ENCODE data around the gene MED25. TPM values are rescaled to one million over a fixed set of nuclear protein-coding genes. Genes with fewer than 3 reads are reported as not detected.
A peak's percentile ranks its signal among the peaks of the same experiment; 100 is the strongest.

MED25 gene
- total RNA-seq, 4 donors from 2014 or later: 29.7 to 57.7 (median 41.8) TPM

- no peaks in the 10 kb centered on the region for H3K4me1 ChIP-seq
- H3K36me3 ChIP-seq: peaks cover 0 to 81% (median 0%) of the 10 kb centered on the region in 3 donors
- DNase-seq: peak in 1 of 3 donors; percentile 40
- no peaks in the 10 kb centered on the region for H3K9me3 ChIP-seq
- TF ChIP-seq POLR2A (IDR thresholded peaks at IDR 0.05) (no peak), CTCF (IDR thresholded peaks at IDR 0.05) (no peak)
- no peaks in the 10 kb centered on the region for H3K27me3 ChIP-seq
- H3K4me3 ChIP-seq: no peak overlapping the region
- H3K27ac ChIP-seq: no peak overlapping the region
Measured at GRCh38 chr19:49791776-49792445, 26.2 kb upstream of the MED25 start.

DNA sequence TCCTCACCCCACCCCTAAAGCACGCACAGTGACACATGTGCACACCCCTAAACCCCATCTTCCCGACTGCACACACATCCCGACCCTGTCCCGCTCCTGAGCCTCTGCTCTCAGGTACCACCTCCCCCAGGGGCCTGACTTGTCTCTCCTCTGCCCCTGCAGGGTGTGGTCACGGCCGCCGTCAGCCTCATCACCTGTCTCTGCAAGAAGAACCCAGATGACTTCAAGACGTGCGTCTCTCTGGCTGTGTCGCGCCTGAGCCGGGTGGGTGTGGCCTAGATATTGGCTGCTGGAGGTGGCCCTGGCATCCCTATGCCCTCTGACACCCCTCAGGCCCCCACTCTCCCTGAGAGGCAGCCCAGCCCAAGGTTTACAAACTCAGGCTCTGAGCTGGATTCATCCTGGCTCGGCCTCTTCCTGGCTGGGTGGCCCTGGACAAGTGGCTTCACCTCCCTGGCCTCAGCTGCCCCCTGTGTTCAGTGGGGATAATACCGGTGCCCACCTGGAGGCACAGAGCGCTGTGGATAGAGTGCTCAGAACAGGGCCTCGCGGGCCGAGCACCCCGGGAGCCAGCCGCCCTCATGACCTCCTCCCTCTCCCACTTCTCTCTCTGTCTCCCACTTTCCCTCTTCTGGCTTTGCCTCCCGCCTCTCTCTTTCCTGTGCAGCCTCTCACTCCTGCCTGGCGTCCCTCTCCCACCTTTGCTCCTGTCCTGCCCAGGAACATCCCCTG, 25.1 kb upstream of the MED25 start:
- Histone ChIP-seq H3K27ac (no peak overlapping the region), H3K36me3 (peaks cover 0 to 86% (median 0%) of the 10 kb centered on the region in 3 donors), H3K27me3 (no peaks in the 10 kb centered on the region), H3K9me3 (no peaks in the 10 kb centered on the region), H3K4me3 (no peak overlapping the region), H3K4me1 (no peaks in the 10 kb centered on the region)
- TF ChIP-seq CTCF (IDR thresholded peaks at IDR 0.05): no peak
- TF ChIP-seq POLR2A (IDR thresholded peaks at IDR 0.05): no peak
- DNase-seq: no peak

DNA sequence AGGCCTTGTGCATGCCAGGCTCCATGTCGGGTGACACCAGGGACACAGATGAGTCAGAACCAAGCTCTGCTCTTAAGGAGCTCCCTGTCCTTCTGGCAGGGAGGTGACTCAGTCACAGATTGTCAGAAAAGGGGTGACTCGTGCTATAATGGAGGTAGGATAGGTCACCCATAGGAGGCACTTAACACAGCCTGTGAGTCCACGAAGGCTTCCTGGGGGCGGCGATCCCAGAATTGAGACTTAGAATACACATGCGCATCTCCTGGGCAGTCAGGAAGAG, 24.6 kb upstream of the MED25 start:
- Histone ChIP-seq H3K36me3 (peaks cover 0 to 86% (median 0%) of the 10 kb centered on the region in 3 donors), H3K9me3 (no peaks in the 10 kb centered on the region), H3K4me3 (no peak overlapping the region), H3K27me3 (no peaks in the 10 kb centered on the region), H3K27ac (no peak overlapping the region), H3K4me1 (no peaks in the 10 kb centered on the region)
- DNase-seq: peak in 1 of 3 donors; percentile 48
- TF ChIP-seq POLR2A (IDR thresholded peaks at IDR 0.05) (no peak), CTCF (IDR thresholded peaks at IDR 0.05) (no peak)

DNA sequence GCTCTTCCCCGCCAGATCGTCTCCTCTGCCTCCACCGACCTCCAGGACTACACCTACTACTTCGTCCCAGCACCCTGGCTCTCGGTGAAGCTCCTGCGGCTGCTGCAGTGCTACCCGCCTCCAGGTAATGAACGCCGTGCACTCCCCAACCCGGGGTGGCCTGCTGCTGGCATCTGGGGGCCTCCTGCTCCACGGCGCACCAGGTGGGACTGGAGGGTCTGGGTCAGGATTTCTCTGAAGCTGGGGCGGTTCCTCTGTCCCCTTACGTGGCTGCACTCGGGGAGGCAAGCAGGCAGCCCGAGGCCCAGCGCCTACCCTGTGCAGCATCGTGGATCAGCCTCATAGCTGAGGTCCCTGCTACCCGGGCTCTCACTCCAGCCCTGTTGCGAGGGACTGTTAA, 22.5 kb upstream of the MED25 start:
- H3K4me1 ChIP-seq: no peaks in the 10 kb centered on the region
- H3K9me3 ChIP-seq: no peaks in the 10 kb centered on the region
- TF ChIP-seq POLR2A (IDR thresholded peaks at IDR 0.05) (no peak), CTCF (IDR thresholded peaks at IDR 0.05) (no peak)
- no peak overlapping the region for H3K4me3 ChIP-seq
- no peak overlapping the region for H3K27ac ChIP-seq
- H3K27me3 ChIP-seq: no peaks in the 10 kb centered on the region
- DNase-seq: no peak
- peaks cover 0 to 97% (median 0%) of the 10 kb centered on the region in 3 donors for H3K36me3 ChIP-seq

GRCh38 chr19:49798574-49798973, 19.5 kb upstream of the MED25 start:
- H3K4me3 ChIP-seq: no peak overlapping the region
- peaks cover 0 to 92% (median 0%) of the 10 kb centered on the region in 3 donors for H3K36me3 ChIP-seq
- no peaks in the 10 kb centered on the region for H3K4me1 ChIP-seq
- no peak for TF ChIP-seq CTCF (IDR thresholded peaks at IDR 0.05)
- no peak for TF ChIP-seq POLR2A (IDR thresholded peaks at IDR 0.05)
- H3K9me3 ChIP-seq: no peaks in the 10 kb centered on the region
- no peak overlapping the region for H3K27ac ChIP-seq
- no peaks in the 10 kb centered on the region for H3K27me3 ChIP-seq
- DNase-seq: peak in 1 of 3 donors; percentile 38

All from Peyer's patch (tissue), 4 donors.